ENCODE results near the gene SCYGR1. TPM values are rescaled to one million over a fixed set of nuclear protein-coding genes. Genes with fewer than 3 reads are reported as not detected.
"Not testable (repeated sequence)": the region's sequence is repeated elsewhere in the genome, so short reads cannot be mapped to it uniquely, and the experiment has no call there.

SCYGR1 gene
- total and polyA plus RNA-seq, 2 donors = not detected

GRCh38 chr2:227366769-227367426 is 20.9 kb downstream of the SCYGR1 start:
- WGBS = 95% methylated on average over 11 of the region's 11 CpGs

DNA sequence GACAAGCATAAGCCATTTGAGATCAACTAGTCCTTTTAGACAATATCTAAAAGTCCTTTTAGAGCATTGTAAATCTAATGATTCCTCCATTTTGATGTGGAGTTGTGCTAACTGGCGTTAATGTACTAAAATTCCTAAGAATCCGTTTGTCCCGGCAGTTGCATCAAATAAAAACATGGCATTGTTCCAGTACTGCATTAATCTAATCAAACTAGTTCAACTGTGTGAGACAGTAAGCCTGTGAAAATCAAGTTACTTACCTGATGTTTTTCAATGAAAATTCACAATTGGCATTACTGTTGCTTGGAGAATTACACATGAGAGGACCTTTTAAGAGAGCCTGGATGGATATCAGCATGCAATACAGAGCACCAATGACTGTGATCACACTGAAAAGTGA is 21.9 kb downstream of the SCYGR1 start:
- Histone ChIP-seq H3K4me1 (ENCODE audit: control insufficient read depth in 2 of 2, insufficient read depth in 2 of 2, low read length in 2 of 2) (no peaks in the 10 kb centered on the region), H3K9me3 (ENCODE audit: control insufficient read depth in 2 of 2, insufficient read depth in 1 of 2, low read length in 1 of 2) (no peaks in the 10 kb centered on the region), H3K27ac (ENCODE audit: low read depth in 1 of 2, low read length in 1 of 2) (no peak overlapping the region), H3K4me3 (ENCODE audit: low read length in 2 of 2) (no peak overlapping the region), H3K36me3 (ENCODE audit: control insufficient read depth in 2 of 2, insufficient read depth in 2 of 2, low read length in 1 of 2) (peaks cover 0 to 4% of the 10 kb centered on the region in 2 donors), H3K27me3 (ENCODE audit: control insufficient read depth in 2 of 2, insufficient read depth in 1 of 2, low read length in 1 of 2) (no peaks in the 10 kb centered on the region)
- 94% methylated on average over 3 of the region's 3 CpGs for WGBS
- DNase-seq (ENCODE audit: low read depth in 6 of 9, low spot score in 9 of 9) = no peak

More at GRCh38 chr2:227366769-227367426, 20.9 kb downstream of the SCYGR1 start:
- H3K4me3 ChIP-seq (ENCODE audit: low read length in 2 of 2) = no peak overlapping the region
- DNase-seq (ENCODE audit: low read depth in 6 of 9, low spot score in 9 of 9) = no peak
- H3K4me1 ChIP-seq (ENCODE audit: control insufficient read depth in 2 of 2, insufficient read depth in 2 of 2, low read length in 2 of 2) = no peaks in the 10 kb centered on the region
- H3K36me3 ChIP-seq (ENCODE audit: control insufficient read depth in 2 of 2, insufficient read depth in 2 of 2, low read length in 1 of 2) = no peaks in the 10 kb centered on the region
- H3K9me3 ChIP-seq (ENCODE audit: control insufficient read depth in 2 of 2, insufficient read depth in 1 of 2, low read length in 1 of 2) = no peaks in the 10 kb centered on the region
- no peak overlapping the region for H3K27ac ChIP-seq (ENCODE audit: low read depth in 1 of 2, low read length in 1 of 2)
- H3K27me3 ChIP-seq (ENCODE audit: control insufficient read depth in 2 of 2, insufficient read depth in 1 of 2, low read length in 1 of 2) = no peaks in the 10 kb centered on the region

- H3K27me3 ChIP-seq (ENCODE audit: control insufficient read depth in 2 of 2, insufficient read depth in 1 of 2, low read length in 1 of 2); H3K27ac ChIP-seq (ENCODE audit: low read depth in 1 of 2, low read length in 1 of 2); H3K9me3 ChIP-seq (ENCODE audit: control insufficient read depth in 2 of 2, insufficient read depth in 1 of 2, low read length in 1 of 2); DNase-seq (ENCODE audit: low read depth in 6 of 9, low spot score in 9 of 9); H3K4me3 ChIP-seq (ENCODE audit: low read length in 2 of 2); H3K36me3 ChIP-seq (ENCODE audit: control insufficient read depth in 2 of 2, insufficient read depth in 2 of 2, low read length in 1 of 2); H3K4me1 ChIP-seq (ENCODE audit: control insufficient read depth in 2 of 2, insufficient read depth in 2 of 2, low read length in 2 of 2): not testable (repeated sequence)
- WGBS = 96% methylated on average over 11 of the region's 11 CpGs
Observed at GRCh38 chr2:227364585-227365263, 23.0 kb downstream of the SCYGR1 start.

GRCh38 chr2:227363756-227364155 is 24.0 kb downstream of the SCYGR1 start:
- DNase-seq (ENCODE audit: low read depth in 6 of 9, low spot score in 9 of 9) = no peak
- Histone ChIP-seq H3K4me1 (ENCODE audit: control insufficient read depth in 2 of 2, insufficient read depth in 2 of 2, low read length in 2 of 2) (no peaks in the 10 kb centered on the region), H3K27ac (ENCODE audit: low read depth in 1 of 2, low read length in 1 of 2) (no peak overlapping the region), H3K9me3 (ENCODE audit: control insufficient read depth in 2 of 2, insufficient read depth in 1 of 2, low read length in 1 of 2) (no peaks in the 10 kb centered on the region), H3K4me3 (ENCODE audit: low read length in 2 of 2) (no peak overlapping the region), H3K27me3 (ENCODE audit: control insufficient read depth in 2 of 2, insufficient read depth in 1 of 2, low read length in 1 of 2) (no peaks in the 10 kb centered on the region), H3K36me3 (ENCODE audit: control insufficient read depth in 2 of 2, insufficient read depth in 2 of 2, low read length in 1 of 2) (peaks cover 8 to 11% of the 10 kb centered on the region in 2 donors)
- WGBS = 95% methylated on average over 6 of the region's 6 CpGs

DNA sequence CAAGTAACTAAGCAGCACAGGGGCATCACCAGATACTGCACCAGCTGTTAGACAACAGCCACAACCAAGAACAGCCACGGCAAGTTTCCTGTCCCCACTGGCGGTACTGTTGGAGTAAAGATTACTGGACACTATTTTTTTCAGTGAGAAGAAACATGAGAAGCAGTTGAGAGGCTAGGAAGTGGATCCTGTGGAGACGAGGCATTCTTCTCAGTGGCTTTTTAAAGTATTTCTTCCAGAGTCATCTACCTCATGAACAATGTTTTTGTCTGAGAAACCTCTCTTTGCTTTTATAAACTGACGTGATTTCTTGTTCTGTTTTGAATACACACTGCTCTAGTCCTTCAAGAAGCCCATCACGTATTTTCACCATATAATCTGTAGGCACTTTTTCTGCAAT is 27.4 kb downstream of the SCYGR1 start:
- Histone ChIP-seq H3K9me3 (ENCODE audit: control insufficient read depth in 2 of 2, insufficient read depth in 1 of 2, low read length in 1 of 2) (no peaks in the 10 kb centered on the region), H3K27me3 (ENCODE audit: control insufficient read depth in 2 of 2, insufficient read depth in 1 of 2, low read length in 1 of 2) (no peaks in the 10 kb centered on the region), H3K36me3 (ENCODE audit: control insufficient read depth in 2 of 2, insufficient read depth in 2 of 2, low read length in 1 of 2) (peaks cover 14 to 39% of the 10 kb centered on the region in 2 donors), H3K4me3 (ENCODE audit: low read length in 2 of 2) (no peak overlapping the region), H3K27ac (ENCODE audit: low read depth in 1 of 2, low read length in 1 of 2) (no peak overlapping the region), H3K4me1 (ENCODE audit: control insufficient read depth in 2 of 2, insufficient read depth in 2 of 2, low read length in 2 of 2) (no peaks in the 10 kb centered on the region)
- 77% methylated on average over 5 of the region's 5 CpGs for WGBS
- no peak for DNase-seq (ENCODE audit: low read depth in 6 of 9, low spot score in 9 of 9)

DNA sequence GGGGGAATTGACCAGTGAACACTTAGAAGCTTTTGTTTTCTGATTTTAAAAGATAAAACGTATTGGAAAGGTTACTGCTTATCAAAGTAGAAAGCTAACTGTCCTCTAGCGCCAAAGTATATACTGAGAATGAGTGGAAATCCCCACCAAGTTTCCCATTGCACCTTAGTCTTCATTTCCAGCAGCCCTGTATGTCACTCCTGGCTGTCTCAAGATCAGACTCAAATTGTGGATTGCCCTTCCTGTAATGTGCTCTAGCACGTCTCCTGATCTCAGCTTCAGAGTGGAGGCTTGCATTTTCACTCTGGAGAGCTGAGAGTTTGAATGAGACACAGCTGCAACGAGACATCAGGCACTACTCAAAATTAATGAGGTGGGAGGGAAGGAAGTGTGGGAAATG is 36.1 kb downstream of the SCYGR1 start:
- no peak overlapping the region for H3K27ac ChIP-seq (ENCODE audit: low read depth in 1 of 2, low read length in 1 of 2)
- WGBS = 91% methylated on average over 4 of the region's 4 CpGs
- H3K27me3 ChIP-seq (ENCODE audit: control insufficient read depth in 2 of 2, insufficient read depth in 1 of 2, low read length in 1 of 2) = no peaks in the 10 kb centered on the region
- H3K4me1 ChIP-seq (ENCODE audit: control insufficient read depth in 2 of 2, insufficient read depth in 2 of 2, low read length in 2 of 2) = no peaks in the 10 kb centered on the region
- no peak for DNase-seq (ENCODE audit: low read depth in 6 of 9, low spot score in 9 of 9)
- H3K4me3 ChIP-seq (ENCODE audit: low read length in 2 of 2) = no peak overlapping the region
- peaks cover 11 to 23% of the 10 kb centered on the region in 2 donors for H3K36me3 ChIP-seq (ENCODE audit: control insufficient read depth in 2 of 2, insufficient read depth in 2 of 2, low read length in 1 of 2)
- H3K9me3 ChIP-seq (ENCODE audit: control insufficient read depth in 2 of 2, insufficient read depth in 1 of 2, low read length in 1 of 2) = no peaks in the 10 kb centered on the region

GRCh38 chr2:227349989-227350612 is 37.6 kb downstream of the SCYGR1 start:
- DNase-seq (ENCODE audit: low read depth in 6 of 9, low spot score in 9 of 9) = no peak
- H3K27me3 ChIP-seq (ENCODE audit: control insufficient read depth in 2 of 2, insufficient read depth in 1 of 2, low read length in 1 of 2) = no peaks in the 10 kb centered on the region
- H3K36me3 ChIP-seq (ENCODE audit: control insufficient read depth in 2 of 2, insufficient read depth in 2 of 2, low read length in 1 of 2) = peaks cover 4 to 11% of the 10 kb centered on the region in 2 donors
- H3K27ac ChIP-seq (ENCODE audit: low read depth in 1 of 2, low read length in 1 of 2) = no peak overlapping the region
- no peaks in the 10 kb centered on the region for H3K4me1 ChIP-seq (ENCODE audit: control insufficient read depth in 2 of 2, insufficient read depth in 2 of 2, low read length in 2 of 2)
- WGBS = 98% methylated on average over 7 of the region's 7 CpGs
- no peak overlapping the region for H3K4me3 ChIP-seq (ENCODE audit: low read length in 2 of 2)
- H3K9me3 ChIP-seq (ENCODE audit: control insufficient read depth in 2 of 2, insufficient read depth in 1 of 2, low read length in 1 of 2) = no peaks in the 10 kb centered on the region

GRCh38 chr2:227348324-227348723 is 39.4 kb downstream of the SCYGR1 start:
- no peak for DNase-seq (ENCODE audit: low read depth in 6 of 9, low spot score in 9 of 9)
- 98% methylated on average over 2 of the region's 2 CpGs for WGBS
- Histone ChIP-seq H3K4me1 (ENCODE audit: control insufficient read depth in 2 of 2, insufficient read depth in 2 of 2, low read length in 2 of 2) (no peaks in the 10 kb centered on the region), H3K27me3 (ENCODE audit: control insufficient read depth in 2 of 2, insufficient read depth in 1 of 2, low read length in 1 of 2) (no peaks in the 10 kb centered on the region), H3K27ac (ENCODE audit: low read depth in 1 of 2, low read length in 1 of 2) (no peak overlapping the region), H3K36me3 (ENCODE audit: control insufficient read depth in 2 of 2, insufficient read depth in 2 of 2, low read length in 1 of 2) (peaks cover 4 to 14% of the 10 kb centered on the region in 2 donors), H3K4me3 (ENCODE audit: low read length in 2 of 2) (no peak overlapping the region), H3K9me3 (ENCODE audit: control insufficient read depth in 2 of 2, insufficient read depth in 1 of 2, low read length in 1 of 2) (no peaks in the 10 kb centered on the region)

- peaks cover 4 to 17% of the 10 kb centered on the region in 2 donors for H3K36me3 ChIP-seq (ENCODE audit: control insufficient read depth in 2 of 2, insufficient read depth in 2 of 2, low read length in 1 of 2)
- H3K27ac ChIP-seq (ENCODE audit: low read depth in 1 of 2, low read length in 1 of 2) = no peak overlapping the region
- DNase-seq (ENCODE audit: low read depth in 6 of 9, low spot score in 9 of 9) = no peak
- H3K27me3 ChIP-seq (ENCODE audit: control insufficient read depth in 2 of 2, insufficient read depth in 1 of 2, low read length in 1 of 2) = no peaks in the 10 kb centered on the region
- no peak overlapping the region for H3K4me3 ChIP-seq (ENCODE audit: low read length in 2 of 2)
- WGBS = 98% methylated on average over 7 of the region's 7 CpGs
- H3K4me1 ChIP-seq (ENCODE audit: control insufficient read depth in 2 of 2, insufficient read depth in 2 of 2, low read length in 2 of 2) = no peaks in the 10 kb centered on the region
- H3K9me3 ChIP-seq (ENCODE audit: control insufficient read depth in 2 of 2, insufficient read depth in 1 of 2, low read length in 1 of 2) = no peaks in the 10 kb centered on the region
Observed at GRCh38 chr2:227347117-227347516, 40.6 kb downstream of the SCYGR1 start.

Data from thymus (tissue), 11 donors.